Lower leg skin (tissue), 3 donors: ENCODE data around the gene GPR17.

Experiments used
- CTCF ChIP-seq, 3 donors: fragments of 450-650 bp; IDR thresholded peaks; one replicate each; pipeline ENCODE4 v1.5.1; 2016; ENCODE audit warnings: antibody characterized with exemption in 3 of 3, mild to moderate bottlenecking in 3 of 3, moderate library complexity in 2 of 3
- POLR2A ChIP-seq, 2 donors: fragments of 450-650 bp; IDR thresholded peaks; one replicate each; pipeline ENCODE4 v1.6.1; 2016 to 2017; ENCODE audit warnings: antibody characterized with exemption in 2 of 2, mild to moderate bottlenecking in 1 of 2, moderate library complexity in 1 of 2

- TF ChIP-seq CTCF (IDR thresholded peaks at IDR 0.05) (no peak), POLR2A (IDR thresholded peaks at IDR 0.05) (no peak)
Observed at GRCh38 chr2:127675331-127676261, 29.6 kb downstream of the GPR17 start, which contains the start of gene LIMS2.
